HepG2 (cell line): ENCODE results near the gene PRKCE. TPM values are rescaled to one million over a fixed set of nuclear protein-coding genes. Genes with fewer than 3 reads are reported as not detected.
A peak's percentile ranks its signal among the peaks of the same experiment; 100 is the strongest.

Experiments
- KDM5B ChIP-seq: sonication (generic); formaldehyde crosslinking; IDR thresholded peaks from 2 replicates; pipeline ENCODE4 v1.4.0; 2020; ENCODE audit warnings: missing genetic modification reagents, mild to moderate bottlenecking, borderline replicate concordance
- MEF2D ChIP-seq: sonication (generic); formaldehyde crosslinking; IDR thresholded peaks from 2 replicates; pipeline ENCODE4 v1.5.1; 2020; ENCODE audit warnings: mild to moderate bottlenecking, missing genetic modification reagents
- NR2C2 ChIP-seq: sonication (generic); formaldehyde crosslinking; IDR thresholded peaks from 2 replicates; pipeline ENCODE4 v1.4.0; 2020; ENCODE audit warnings: missing genetic modification reagents, mild to moderate bottlenecking, moderate library complexity, borderline replicate concordance
- RELA ChIP-seq: sonication (generic); formaldehyde crosslinking; IDR thresholded peaks from 2 replicates; pipeline ENCODE4 v1.4.0; 2020; ENCODE audit warnings: missing genetic modification reagents
- ZBTB3 ChIP-seq: sonication (generic); formaldehyde crosslinking; IDR thresholded peaks from 2 replicates; pipeline ENCODE4 v1.4.0; 2020; ENCODE audit warnings: low read depth, mild to moderate bottlenecking, moderate library complexity, missing genetic modification reagents, borderline replicate concordance
- ZNF256 ChIP-seq: sonication (generic); formaldehyde crosslinking; conservative IDR thresholded peaks from 2 replicates; pipeline ENCODE4 v1.4.0; 2020; ENCODE audit warnings: missing genetic modification reagents
- ZNF644 ChIP-seq: IDR thresholded peaks from 2 replicates; pipeline ENCODE4 v1.6.1; 2016; ENCODE audit warnings: low read depth
- ZNF709 ChIP-seq: sonication (generic); formaldehyde crosslinking; IDR thresholded peaks from 2 replicates; pipeline ENCODE4 v1.5.0; 2020; ENCODE audit warnings: mild to moderate bottlenecking, missing genetic modification reagents
- ZNF724P ChIP-seq: sonication (generic); formaldehyde crosslinking; IDR thresholded peaks from 2 replicates; pipeline ENCODE4 v1.8.0; 2022; ENCODE audit warnings: missing genetic modification reagents, borderline replicate concordance
- ZNF841 ChIP-seq: sonication (generic); formaldehyde crosslinking; IDR thresholded peaks from 2 replicates; pipeline ENCODE4 v1.8.1; 2023; ENCODE audit warnings: missing genetic modification reagents, borderline replicate concordance
- polyA plus RNA-seq, 8 experiments: library from polyadenylated mRNA; depleted of rRNA in 3 of 8; stranded (reverse) in 7 of 8; unstranded in 1 of 8; fragments of >200 nt; fragmentation: Illumina TruSeq in 4 of 8; extraction: Trizol in 4 of 8; gene quantifications; 2 replicates each; pipeline versions ENCODE4 v1.2.1 to v1.2.3, GENCODE V29; 2011 to 2016; ENCODE audit warnings: low read depth in 4 of 8, missing spikeins in 1 of 8, mixed read lengths in 1 of 8; ENCODE audit not compliant: insufficient read depth in 1 of 8
- total RNA-seq, 5 experiments: library from RNA; depleted of rRNA; stranded (reverse); fragments of >200 nt; fragmentation: Illumina TruSeq; extraction: Trizol; gene quantifications; 2 replicates each; pipeline ENCODE4 v1.2.3, GENCODE V29; 2016; ENCODE audit warnings: low read depth in 1 of 5
- TF ChIP-seq, protein P1 (sequence below): sonication (generic); formaldehyde crosslinking; conservative IDR thresholded peaks from 2 replicates; pipeline ENCODE4 v1.4.0; 2020; ENCODE audit warnings: missing genetic modification reagents
- TF ChIP-seq, protein P2 (sequence below): sonication (generic); formaldehyde crosslinking; IDR thresholded peaks from 2 replicates; pipeline ENCODE4 v1.8.0; 2022; ENCODE audit warnings: mild to moderate bottlenecking, missing genetic modification reagents, moderate library complexity
- TF ChIP-seq, protein P3 (sequence below): sonication (generic); formaldehyde crosslinking; IDR thresholded peaks from 2 replicates; pipeline ENCODE4 v1.5.1; 2020; ENCODE audit warnings: mild to moderate bottlenecking, missing genetic modification reagents, borderline replicate concordance
- TF ChIP-seq, protein P4 (sequence below): sonication (generic); formaldehyde crosslinking; IDR thresholded peaks from 2 replicates; pipeline ENCODE4; 2020; ENCODE audit warnings: missing genetic modification reagents, mild to moderate bottlenecking, borderline replicate concordance
- TF ChIP-seq, protein P5 (sequence below): sonication (generic); formaldehyde crosslinking; IDR thresholded peaks from 2 replicates; pipeline ENCODE4 v1.9.0; 2021; ENCODE audit warnings: missing genetic modification reagents, borderline replicate concordance
- TF ChIP-seq, protein P6 (sequence below): sonication (generic); formaldehyde crosslinking; IDR thresholded peaks from 2 replicates; pipeline ENCODE4 v1.5.1; 2020; ENCODE audit warnings: mild to moderate bottlenecking, missing genetic modification reagents, moderate library complexity

The PRKCE gene
- total and polyA plus RNA-seq, 2 of the 13 experiments (the other 11 are each of a cell fraction or from before 2014, with no cell fraction given): 1.0 to 3.9 TPM

DNA sequence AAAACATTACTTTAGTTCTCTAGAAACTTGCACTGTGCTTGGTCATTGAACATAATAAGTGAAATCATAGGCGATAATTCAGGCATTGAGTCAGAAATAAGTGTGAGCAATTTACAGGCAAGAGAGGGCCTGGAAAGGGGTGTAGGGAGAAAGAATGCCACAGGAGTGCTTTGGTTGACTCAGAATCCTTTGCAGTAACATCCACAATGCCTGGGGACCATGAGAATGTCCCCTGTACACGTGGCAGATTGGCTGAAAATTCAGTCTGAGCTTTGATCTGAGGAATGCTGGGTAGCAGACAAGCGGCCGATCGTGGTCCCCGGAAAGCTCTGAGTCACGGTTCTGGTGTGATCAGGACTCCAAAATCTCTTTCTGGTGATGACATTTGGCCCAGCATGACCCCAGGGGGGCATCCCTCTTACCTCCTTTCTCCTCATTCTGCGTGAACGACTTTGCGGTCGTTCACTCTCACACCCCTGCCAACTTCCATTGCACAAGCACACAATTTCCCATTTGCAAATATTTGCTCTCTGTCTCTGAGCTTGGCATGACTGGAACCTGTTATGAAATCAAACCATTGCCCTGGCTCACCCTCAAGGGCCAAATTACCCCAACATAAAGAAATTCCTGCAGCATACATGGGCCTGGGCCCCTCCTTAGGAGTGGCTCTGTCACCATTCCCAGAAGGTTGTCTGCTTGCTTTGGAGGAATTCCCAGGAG is 340.7 kb downstream of the PRKCE start (continued):
- no peak for TF ChIP-seq ZNF841 (CRISPR knock-in tag)
- TF ChIP-seq NR2C2 (CRISPR knock-in tag): peak; percentile 73
- TF ChIP-seq ZNF644 (CRISPR knock-in tag): peak; percentile 96
- peak; percentile 77; the same call in 1 of the 2 replicates for TF ChIP-seq KDM5B (CRISPR knock-in tag)
- TF ChIP-seq, protein P1, sequence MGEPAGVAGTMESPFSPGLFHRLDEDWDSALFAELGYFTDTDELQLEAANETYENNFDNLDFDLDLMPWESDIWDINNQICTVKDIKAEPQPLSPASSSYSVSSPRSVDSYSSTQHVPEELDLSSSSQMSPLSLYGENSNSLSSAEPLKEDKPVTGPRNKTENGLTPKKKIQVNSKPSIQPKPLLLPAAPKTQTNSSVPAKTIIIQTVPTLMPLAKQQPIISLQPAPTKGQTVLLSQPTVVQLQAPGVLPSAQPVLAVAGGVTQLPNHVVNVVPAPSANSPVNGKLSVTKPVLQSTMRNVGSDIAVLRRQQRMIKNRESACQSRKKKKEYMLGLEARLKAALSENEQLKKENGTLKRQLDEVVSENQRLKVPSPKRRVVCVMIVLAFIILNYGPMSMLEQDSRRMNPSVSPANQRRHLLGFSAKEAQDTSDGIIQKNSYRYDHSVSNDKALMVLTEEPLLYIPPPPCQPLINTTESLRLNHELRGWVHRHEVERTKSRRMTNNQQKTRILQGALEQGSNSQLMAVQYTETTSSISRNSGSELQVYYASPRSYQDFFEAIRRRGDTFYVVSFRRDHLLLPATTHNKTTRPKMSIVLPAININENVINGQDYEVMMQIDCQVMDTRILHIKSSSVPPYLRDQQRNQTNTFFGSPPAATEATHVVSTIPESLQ (CRISPR knock-in tag): peak; percentile 64; the same call in 1 of the 2 replicates
- TF ChIP-seq ZBTB3 (CRISPR knock-in tag): no peak
- TF ChIP-seq ZNF256 (CRISPR knock-in tag): peak; percentile 92; the same call in 1 of the 2 replicates
- TF ChIP-seq, protein P2, sequence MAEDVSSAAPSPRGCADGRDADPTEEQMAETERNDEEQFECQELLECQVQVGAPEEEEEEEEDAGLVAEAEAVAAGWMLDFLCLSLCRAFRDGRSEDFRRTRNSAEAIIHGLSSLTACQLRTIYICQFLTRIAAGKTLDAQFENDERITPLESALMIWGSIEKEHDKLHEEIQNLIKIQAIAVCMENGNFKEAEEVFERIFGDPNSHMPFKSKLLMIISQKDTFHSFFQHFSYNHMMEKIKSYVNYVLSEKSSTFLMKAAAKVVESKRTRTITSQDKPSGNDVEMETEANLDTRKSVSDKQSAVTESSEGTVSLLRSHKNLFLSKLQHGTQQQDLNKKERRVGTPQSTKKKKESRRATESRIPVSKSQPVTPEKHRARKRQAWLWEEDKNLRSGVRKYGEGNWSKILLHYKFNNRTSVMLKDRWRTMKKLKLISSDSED (CRISPR knock-in tag): no peak
- TF ChIP-seq MEF2D (CRISPR knock-in tag): peak; percentile 65; the same call in 1 of the 2 replicates
- TF ChIP-seq, protein P3, sequence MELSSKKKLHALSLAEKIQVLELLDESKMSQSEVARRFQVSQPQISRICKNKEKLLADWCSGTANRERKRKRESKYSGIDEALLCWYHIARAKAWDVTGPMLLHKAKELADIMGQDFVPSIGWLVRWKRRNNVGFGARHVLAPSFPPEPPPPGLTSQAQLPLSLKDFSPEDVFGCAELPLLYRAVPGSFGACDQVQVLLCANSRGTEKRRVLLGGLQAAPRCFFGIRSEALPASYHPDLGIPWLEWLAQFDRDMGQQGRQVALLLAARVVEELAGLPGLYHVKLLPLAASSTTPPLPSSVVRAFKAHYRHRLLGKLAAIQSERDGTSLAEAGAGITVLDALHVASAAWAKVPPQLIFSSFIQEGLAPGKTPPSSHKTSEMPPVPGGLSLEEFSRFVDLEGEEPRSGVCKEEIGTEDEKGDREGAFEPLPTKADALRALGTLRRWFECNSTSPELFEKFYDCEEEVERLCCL (CRISPR knock-in tag): no peak
- peak; percentile 55; the same call in 1 of the 2 replicates for TF ChIP-seq ZNF724P (CRISPR knock-in tag)
- TF ChIP-seq, protein P4, sequence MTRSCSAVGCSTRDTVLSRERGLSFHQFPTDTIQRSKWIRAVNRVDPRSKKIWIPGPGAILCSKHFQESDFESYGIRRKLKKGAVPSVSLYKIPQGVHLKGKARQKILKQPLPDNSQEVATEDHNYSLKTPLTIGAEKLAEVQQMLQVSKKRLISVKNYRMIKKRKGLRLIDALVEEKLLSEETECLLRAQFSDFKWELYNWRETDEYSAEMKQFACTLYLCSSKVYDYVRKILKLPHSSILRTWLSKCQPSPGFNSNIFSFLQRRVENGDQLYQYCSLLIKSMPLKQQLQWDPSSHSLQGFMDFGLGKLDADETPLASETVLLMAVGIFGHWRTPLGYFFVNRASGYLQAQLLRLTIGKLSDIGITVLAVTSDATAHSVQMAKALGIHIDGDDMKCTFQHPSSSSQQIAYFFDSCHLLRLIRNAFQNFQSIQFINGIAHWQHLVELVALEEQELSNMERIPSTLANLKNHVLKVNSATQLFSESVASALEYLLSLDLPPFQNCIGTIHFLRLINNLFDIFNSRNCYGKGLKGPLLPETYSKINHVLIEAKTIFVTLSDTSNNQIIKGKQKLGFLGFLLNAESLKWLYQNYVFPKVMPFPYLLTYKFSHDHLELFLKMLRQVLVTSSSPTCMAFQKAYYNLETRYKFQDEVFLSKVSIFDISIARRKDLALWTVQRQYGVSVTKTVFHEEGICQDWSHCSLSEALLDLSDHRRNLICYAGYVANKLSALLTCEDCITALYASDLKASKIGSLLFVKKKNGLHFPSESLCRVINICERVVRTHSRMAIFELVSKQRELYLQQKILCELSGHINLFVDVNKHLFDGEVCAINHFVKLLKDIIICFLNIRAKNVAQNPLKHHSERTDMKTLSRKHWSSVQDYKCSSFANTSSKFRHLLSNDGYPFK (CRISPR knock-in tag): peak; percentile 31; the same call in 1 of the 2 replicates
- no peak; the same call in 1 of the 2 replicates for TF ChIP-seq ZNF709 (CRISPR knock-in tag)
- no peak for TF ChIP-seq RELA (CRISPR knock-in tag)
- TF ChIP-seq, protein P5, sequence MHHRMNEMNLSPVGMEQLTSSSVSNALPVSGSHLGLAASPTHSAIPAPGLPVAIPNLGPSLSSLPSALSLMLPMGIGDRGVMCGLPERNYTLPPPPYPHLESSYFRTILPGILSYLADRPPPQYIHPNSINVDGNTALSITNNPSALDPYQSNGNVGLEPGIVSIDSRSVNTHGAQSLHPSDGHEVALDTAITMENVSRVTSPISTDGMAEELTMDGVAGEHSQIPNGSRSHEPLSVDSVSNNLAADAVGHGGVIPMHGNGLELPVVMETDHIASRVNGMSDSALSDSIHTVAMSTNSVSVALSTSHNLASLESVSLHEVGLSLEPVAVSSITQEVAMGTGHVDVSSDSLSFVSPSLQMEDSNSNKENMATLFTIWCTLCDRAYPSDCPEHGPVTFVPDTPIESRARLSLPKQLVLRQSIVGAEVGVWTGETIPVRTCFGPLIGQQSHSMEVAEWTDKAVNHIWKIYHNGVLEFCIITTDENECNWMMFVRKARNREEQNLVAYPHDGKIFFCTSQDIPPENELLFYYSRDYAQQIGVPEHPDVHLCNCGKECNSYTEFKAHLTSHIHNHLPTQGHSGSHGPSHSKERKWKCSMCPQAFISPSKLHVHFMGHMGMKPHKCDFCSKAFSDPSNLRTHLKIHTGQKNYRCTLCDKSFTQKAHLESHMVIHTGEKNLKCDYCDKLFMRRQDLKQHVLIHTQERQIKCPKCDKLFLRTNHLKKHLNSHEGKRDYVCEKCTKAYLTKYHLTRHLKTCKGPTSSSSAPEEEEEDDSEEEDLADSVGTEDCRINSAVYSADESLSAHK (CRISPR knock-in tag): no peak
- TF ChIP-seq, protein P6, sequence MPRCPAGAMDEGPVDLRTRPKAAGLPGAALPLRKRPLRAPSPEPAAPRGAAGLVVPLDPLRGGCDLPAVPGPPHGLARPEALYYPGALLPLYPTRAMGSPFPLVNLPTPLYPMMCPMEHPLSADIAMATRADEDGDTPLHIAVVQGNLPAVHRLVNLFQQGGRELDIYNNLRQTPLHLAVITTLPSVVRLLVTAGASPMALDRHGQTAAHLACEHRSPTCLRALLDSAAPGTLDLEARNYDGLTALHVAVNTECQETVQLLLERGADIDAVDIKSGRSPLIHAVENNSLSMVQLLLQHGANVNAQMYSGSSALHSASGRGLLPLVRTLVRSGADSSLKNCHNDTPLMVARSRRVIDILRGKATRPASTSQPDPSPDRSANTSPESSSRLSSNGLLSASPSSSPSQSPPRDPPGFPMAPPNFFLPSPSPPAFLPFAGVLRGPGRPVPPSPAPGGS (CRISPR knock-in tag): no peak
